ENCODE results near the gene PDGFC.

Gene PDGFC

GRCh38 chr4:156792462-156793085, 179.0 kb downstream of the PDGFC start:
- Histone ChIP-seq H3F3A (ENCODE audit: insufficient read depth, low read length) (no peaks in the 10 kb centered on the region), H3K27ac (ENCODE audit: low read depth, low read length, poor library complexity, severe bottlenecking) (no peak overlapping the region), H3K9me3 (ENCODE audit: low read length) (no peaks in the 10 kb centered on the region), H4K20me1 (ENCODE audit: insufficient read depth, low read length) (no peaks in the 10 kb centered on the region), H3K4me1 (ENCODE audit: insufficient read depth, low read length, severe bottlenecking) (no peaks in the 10 kb centered on the region), H3K36me3 (ENCODE audit: insufficient read depth, low read length) (no peaks in the 10 kb centered on the region), H2AFZ (ENCODE audit: low read length) (no peak overlapping the region), H3K4me3 (ENCODE audit: low read depth, low read length, poor library complexity, severe bottlenecking) (no peak overlapping the region), H3K79me2 (ENCODE audit: insufficient read depth, low read length) (no peaks in the 10 kb centered on the region), H3K9ac (ENCODE audit: low read length) (no peak overlapping the region), H3K4me2 (ENCODE audit: low read length) (no peak overlapping the region), H3K27me3 (ENCODE audit: insufficient read depth, low read length) (no peaks in the 10 kb centered on the region), H3K9me2 (ENCODE audit: low read depth, low read length) (no peaks in the 10 kb centered on the region)
- TF ChIP-seq EZH2 (IDR thresholded peaks at IDR 0.05; ENCODE audit: borderline replicate concordance, low read length) = no peak
- no peak for TF ChIP-seq CTCF (IDR thresholded peaks at IDR 0.05; ENCODE audit: low read length)

GRCh38 chr4:156790866-156791265, 180.7 kb downstream of the PDGFC start:
- H3K27me3 ChIP-seq (ENCODE audit: insufficient read depth, low read length) = no peaks in the 10 kb centered on the region
- no peak overlapping the region for H3K4me2 ChIP-seq (ENCODE audit: low read length)
- no peak overlapping the region for H3K27ac ChIP-seq (ENCODE audit: low read depth, low read length, poor library complexity, severe bottlenecking)
- no peaks in the 10 kb centered on the region for H3K36me3 ChIP-seq (ENCODE audit: insufficient read depth, low read length)
- H3K9ac ChIP-seq (ENCODE audit: low read length) = no peak overlapping the region
- H3K9me2 ChIP-seq (ENCODE audit: low read depth, low read length) = no peaks in the 10 kb centered on the region
- H4K20me1 ChIP-seq (ENCODE audit: insufficient read depth, low read length) = no peaks in the 10 kb centered on the region
- TF ChIP-seq EZH2 (IDR thresholded peaks at IDR 0.05; ENCODE audit: borderline replicate concordance, low read length) = no peak
- TF ChIP-seq CTCF (IDR thresholded peaks at IDR 0.05; ENCODE audit: low read length) = no peak
- no peaks in the 10 kb centered on the region for H3K79me2 ChIP-seq (ENCODE audit: insufficient read depth, low read length)
- H3K4me3 ChIP-seq (ENCODE audit: low read depth, low read length, poor library complexity, severe bottlenecking) = no peak overlapping the region
- H3K9me3 ChIP-seq (ENCODE audit: low read length) = no peaks in the 10 kb centered on the region
- H2AFZ ChIP-seq (ENCODE audit: low read length) = no peak overlapping the region
- H3K4me1 ChIP-seq (ENCODE audit: insufficient read depth, low read length, severe bottlenecking) = no peaks in the 10 kb centered on the region
- H3F3A ChIP-seq (ENCODE audit: insufficient read depth, low read length) = no peaks in the 10 kb centered on the region

GRCh38 chr4:156788782-156789181, 182.8 kb downstream of the PDGFC start:
- H3K4me2 ChIP-seq (ENCODE audit: low read length) = no peak overlapping the region
- H3K4me1 ChIP-seq (ENCODE audit: insufficient read depth, low read length, severe bottlenecking) = no peaks in the 10 kb centered on the region
- H3K36me3 ChIP-seq (ENCODE audit: insufficient read depth, low read length) = no peaks in the 10 kb centered on the region
- TF ChIP-seq EZH2 (IDR thresholded peaks at IDR 0.05; ENCODE audit: borderline replicate concordance, low read length) (no peak), CTCF (IDR thresholded peaks at IDR 0.05; ENCODE audit: low read length) (no peak)
- H3K9me3 ChIP-seq (ENCODE audit: low read length) = no peaks in the 10 kb centered on the region
- H3K27me3 ChIP-seq (ENCODE audit: insufficient read depth, low read length) = no peaks in the 10 kb centered on the region
- no peaks in the 10 kb centered on the region for H3K79me2 ChIP-seq (ENCODE audit: insufficient read depth, low read length)
- H3K27ac ChIP-seq (ENCODE audit: low read depth, low read length, poor library complexity, severe bottlenecking) = no peak overlapping the region
- no peaks in the 10 kb centered on the region for H3K9me2 ChIP-seq (ENCODE audit: low read depth, low read length)
- H3K9ac ChIP-seq (ENCODE audit: low read length) = no peak overlapping the region
- no peaks in the 10 kb centered on the region for H3F3A ChIP-seq (ENCODE audit: insufficient read depth, low read length)
- no peak overlapping the region for H2AFZ ChIP-seq (ENCODE audit: low read length)
- H4K20me1 ChIP-seq (ENCODE audit: insufficient read depth, low read length) = no peaks in the 10 kb centered on the region
- H3K4me3 ChIP-seq (ENCODE audit: low read depth, low read length, poor library complexity, severe bottlenecking) = no peak overlapping the region

All from OCI-LY1 (cell line).